HG03354 (cell line): Measurements from ENCODE around the gene EML4.
"Not testable (repeated sequence)": the region's sequence is repeated elsewhere in the genome, so short reads cannot be mapped to it uniquely, and the experiment has no call there.

Experiments used
- ATAC-seq: cut with Tn5 transposase; IDR thresholded peaks from one replicate; pipeline ENCODE4 v1.9.1; 2021; ENCODE audit warnings: mild to moderate bottlenecking; ENCODE audit not compliant: unreplicated experiment, poor library complexity, severe bottlenecking

EML4 gene

DNA sequence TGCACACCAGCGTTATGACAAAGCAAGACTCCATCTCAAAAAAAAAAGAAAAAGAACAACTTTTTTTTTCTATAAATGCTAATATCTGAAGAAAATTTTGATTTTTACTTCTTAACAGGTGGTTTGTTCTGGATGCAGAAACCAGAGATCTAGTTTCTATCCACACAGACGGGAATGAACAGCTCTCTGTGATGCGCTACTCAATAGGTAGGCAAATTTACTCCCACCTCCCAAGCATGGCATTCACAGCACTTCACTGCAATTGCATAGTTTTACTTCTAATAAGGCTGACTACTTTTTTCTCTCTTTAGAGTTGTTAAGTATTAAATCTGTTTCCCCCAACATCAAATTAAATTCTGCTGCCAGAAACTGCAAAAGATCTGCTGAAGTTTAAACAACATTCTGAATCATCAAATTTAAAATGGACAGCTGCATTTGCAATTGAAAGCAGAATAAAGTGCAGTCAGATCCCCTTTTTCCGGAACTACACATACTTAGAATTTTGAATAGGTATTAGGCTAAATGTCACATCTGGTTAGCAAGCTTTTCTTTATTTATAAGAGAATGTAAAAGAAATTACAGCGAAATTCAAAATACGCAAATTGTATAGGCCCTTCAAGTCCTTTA is 146.8 kb downstream of the EML4 start:
- ATAC-seq: no peak

- ATAC-seq: no peak
Observed at GRCh38 chr2:42316910-42317309, 147.8 kb downstream of the EML4 start.

DNA sequence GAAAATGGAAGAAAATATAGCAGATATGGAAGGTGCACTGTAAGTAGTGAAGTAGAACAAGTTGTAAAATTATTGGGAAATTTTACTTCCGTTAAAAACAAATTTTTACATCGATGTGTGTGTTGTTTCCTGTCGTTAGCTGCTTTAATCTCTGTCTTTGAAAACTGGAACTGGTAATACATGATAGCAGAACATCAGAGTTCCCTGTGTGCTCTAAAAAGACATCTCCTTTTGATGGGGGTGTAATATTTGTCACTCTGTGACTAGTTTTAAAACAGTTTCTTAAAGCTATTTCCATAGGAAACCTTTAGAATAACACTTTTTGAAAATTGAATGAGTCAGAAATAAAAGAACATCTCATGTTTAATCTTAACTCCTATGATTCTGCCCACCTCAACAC is 148.3 kb downstream of the EML4 start:
- ATAC-seq: no peak

DNA sequence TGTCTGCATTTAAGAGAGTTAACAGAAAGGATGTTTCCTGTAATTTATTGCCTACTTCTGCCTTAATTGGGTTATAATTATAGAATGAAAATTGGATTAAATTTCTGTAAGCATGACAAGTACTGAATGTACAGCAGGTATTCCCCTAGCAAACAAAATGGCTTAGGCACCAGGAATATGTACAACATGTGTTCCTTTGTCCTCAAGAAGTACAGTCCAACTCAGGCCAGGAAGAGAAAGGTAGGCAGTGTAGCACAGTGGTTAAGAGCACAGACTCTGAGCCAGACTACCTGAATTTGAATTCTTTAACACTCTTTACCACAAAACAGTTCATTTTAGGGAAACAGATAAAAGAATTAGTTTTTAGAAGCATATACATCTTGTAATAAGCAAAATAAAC is 148.8 kb downstream of the EML4 start:
- ATAC-seq: no peak

DNA sequence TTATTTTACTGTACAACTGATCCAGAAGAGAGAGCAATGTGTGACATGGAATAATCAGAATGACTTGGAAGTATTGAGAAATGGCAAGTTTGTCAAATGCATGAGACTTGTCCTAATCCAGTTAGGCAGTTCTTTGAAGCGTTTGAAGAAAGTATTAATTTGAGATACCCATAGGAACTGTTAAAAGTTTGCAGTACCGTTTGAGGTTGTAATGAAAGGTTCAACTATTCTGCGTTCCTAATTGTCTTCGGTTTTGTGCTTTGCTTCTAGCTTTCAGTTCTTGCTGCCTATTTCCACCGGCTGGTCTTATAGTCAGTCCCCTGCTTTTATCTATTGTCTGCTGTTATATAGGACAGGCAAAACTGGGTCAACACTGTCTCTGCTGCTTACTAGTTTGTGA is 150.1 kb downstream of the EML4 start:
- no peak for ATAC-seq

GRCh38 chr2:42321452-42322064 is 152.4 kb downstream of the EML4 start:
- no peak for ATAC-seq

DNA sequence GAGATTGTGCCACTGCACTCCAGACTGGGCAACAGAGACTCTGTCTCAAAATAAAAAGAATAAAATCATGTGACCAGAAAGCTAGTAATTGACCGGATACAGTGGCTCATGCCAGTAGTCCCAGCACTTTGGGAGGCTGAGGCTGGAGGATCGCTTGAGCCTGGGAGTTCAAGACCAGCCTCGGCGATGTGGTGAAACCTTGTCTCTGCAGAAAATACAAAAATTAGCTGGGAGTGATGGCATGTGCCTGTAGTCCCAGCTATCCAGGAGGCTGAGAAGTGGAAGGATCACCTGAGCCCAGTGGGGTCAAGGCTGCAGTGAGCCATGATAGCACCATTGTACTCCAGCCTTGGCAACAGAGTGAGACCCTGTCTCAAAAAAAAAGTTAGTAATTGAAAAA is 155.1 kb downstream of the EML4 start:
- no peak for ATAC-seq

- ATAC-seq: no peak
Observed at GRCh38 chr2:42324949-42325348, 155.8 kb downstream of the EML4 start.

DNA sequence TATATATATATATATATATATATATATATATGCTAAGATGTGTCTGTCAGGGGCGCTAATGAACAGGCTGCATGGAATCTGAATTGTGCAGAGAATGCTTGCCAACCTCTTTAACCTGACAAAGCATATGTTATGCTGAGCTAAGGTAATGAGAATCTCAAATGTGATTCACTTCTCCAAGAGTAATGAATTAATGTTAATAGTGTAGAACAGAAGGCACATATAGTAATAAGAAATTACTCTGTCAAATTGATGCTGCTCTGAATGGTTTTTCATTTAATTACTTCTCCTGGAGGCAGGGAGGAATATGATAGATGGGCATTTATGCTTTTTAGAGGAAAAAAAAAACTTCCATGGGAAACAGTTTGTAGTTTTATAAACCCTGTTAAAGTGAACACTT is 156.5 kb downstream of the EML4 start:
- no peak for ATAC-seq

DNA sequence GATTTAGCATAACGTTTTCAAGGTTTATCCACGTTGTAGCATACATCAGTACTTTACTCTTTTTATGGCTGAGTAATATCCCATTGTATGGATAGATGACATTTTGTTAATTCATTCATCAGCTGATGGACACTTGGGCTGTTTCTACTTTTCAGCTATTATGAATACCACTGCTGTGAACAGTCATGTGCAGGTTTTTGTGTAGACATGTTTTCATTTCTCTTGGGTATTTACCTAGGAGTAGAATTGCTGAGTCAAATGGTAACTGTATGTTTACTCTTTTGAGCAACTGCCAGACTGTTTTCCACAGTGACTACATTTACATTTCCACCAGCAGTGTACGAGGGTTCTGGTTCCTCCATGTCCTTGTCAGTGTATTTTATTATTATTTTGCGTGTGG is 158.0 kb downstream of the EML4 start:
- ATAC-seq: no peak

- ATAC-seq: peak; percentile 60
Observed at GRCh38 chr2:42328148-42328833, 159.1 kb downstream of the EML4 start.

DNA sequence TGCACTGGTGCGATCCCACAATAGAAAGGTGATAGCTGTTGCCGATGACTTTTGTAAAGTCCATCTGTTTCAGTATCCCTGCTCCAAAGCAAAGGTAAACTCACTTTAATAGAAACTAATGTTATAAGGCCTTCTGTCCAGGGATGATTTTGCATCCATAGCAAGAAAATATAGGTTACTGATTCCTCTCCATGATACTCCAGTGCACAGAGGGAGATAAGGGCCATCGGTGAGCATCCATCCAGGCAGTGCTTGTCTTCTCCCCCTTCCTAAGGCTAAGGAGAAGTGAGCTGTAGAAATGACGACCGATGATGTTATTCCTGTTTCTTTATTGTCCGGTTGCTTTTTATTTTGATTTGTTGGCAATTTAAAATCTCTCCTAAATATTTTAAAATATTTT is 159.8 kb downstream of the EML4 start:
- no peak for ATAC-seq

- ATAC-seq: no peak
Observed at GRCh38 chr2:42329736-42330135, 160.6 kb downstream of the EML4 start.

DNA sequence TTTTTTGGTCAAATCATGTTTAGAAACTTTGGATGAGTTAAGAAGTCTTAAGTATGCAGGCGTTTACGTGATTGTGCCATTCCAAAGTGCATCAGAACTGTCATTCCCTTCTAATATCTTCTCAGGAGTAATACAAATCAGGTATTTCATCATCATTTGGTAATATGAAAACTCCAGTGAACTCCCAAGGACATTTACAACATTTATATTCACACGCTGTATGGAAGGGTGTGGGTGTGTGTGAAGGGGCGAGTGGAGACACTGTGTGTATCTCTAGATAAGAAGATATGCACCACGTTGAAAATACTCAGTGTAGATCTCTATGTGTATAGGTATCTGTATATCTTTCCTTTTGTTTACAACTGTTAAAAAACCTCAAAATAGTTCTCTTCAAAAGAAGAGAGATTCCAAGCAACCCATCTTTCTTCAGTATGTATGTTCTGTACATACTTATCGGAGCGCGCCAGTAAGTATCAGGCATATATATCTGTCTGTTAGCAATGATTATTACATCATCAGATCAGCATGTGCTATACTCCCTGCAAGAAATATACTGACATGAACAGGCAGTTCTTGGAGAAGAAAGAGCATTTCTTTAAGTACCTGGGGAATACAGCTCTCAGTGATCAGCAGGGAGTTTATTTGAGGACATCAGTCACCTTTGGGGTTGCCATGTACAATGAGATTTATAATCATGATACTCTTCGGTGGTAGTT is 162.6 kb downstream of the EML4 start:
- ATAC-seq: no peak

- ATAC-seq: no peak
Observed at GRCh38 chr2:42332575-42332974, 163.4 kb downstream of the EML4 start.

DNA sequence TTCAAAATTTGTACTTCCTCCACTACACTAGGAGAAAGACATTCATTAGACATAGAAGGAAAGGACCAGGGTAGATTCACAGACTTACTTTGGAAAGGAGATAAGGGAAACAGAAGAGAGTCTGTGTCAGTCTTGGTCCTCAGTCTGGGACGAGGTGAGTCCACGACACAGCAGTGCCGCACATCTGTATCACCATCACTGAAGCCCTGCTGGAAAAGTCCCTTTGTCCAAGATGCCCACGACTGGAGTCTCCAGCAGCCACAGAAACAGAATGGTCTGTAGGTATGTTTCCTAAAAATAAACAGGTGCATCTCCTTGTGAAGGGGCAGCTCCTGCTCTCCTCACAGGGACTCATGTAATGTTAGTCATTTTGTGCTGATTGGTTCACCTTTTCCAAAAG is 164.4 kb downstream of the EML4 start:
- no peak for ATAC-seq

- no peak for ATAC-seq
Observed at GRCh38 chr2:42334220-42334619, 165.1 kb downstream of the EML4 start.

- not testable (repeated sequence) for ATAC-seq
Observed at GRCh38 chr2:42334865-42335264, 165.7 kb downstream of the EML4 start.

GRCh38 chr2:42335514-42336104 is 166.5 kb downstream of the EML4 start:
- ATAC-seq: no peak

- no peak for ATAC-seq
Observed at GRCh38 chr2:42336361-42336965, 167.3 kb downstream of the EML4 start.
